IPS DF 6.9 (cell line): ENCODE measurements around the gene ATG4D.
"Not testable (repeated sequence)": the region's sequence is repeated elsewhere in the genome, so short reads cannot be mapped to it uniquely, and the experiment has no call there.

Experiments
- DNase-seq: peaks from one replicate; pipeline ENCODE4 v3.0.0-alpha.2; 2013; ENCODE audit warnings: low read depth, low spot score
- H3K27ac ChIP-seq: one replicate; pipeline ENCODE4 v1.5.1; 2013; ENCODE audit warnings: low read length, control low read depth
- H3K27me3 ChIP-seq: 2 replicates; pipeline ENCODE4 v1.6.1; 2013; ENCODE audit warnings: mild to moderate bottlenecking, low read length; ENCODE audit not compliant: control insufficient read depth, insufficient read depth
- H3K36me3 ChIP-seq: 2 replicates; pipeline ENCODE4 v1.6.1; 2013; ENCODE audit warnings: low read length; ENCODE audit not compliant: control insufficient read depth, insufficient read depth
- H3K4me1 ChIP-seq: 2 replicates; pipeline ENCODE4 v1.6.1; 2013; ENCODE audit warnings: low read length; ENCODE audit not compliant: control insufficient read depth, insufficient read depth
- H3K4me3 ChIP-seq: 2 replicates; pipeline ENCODE4 v1.5.1; 2013; ENCODE audit warnings: mild to moderate bottlenecking, low read length
- H3K9me3 ChIP-seq: 2 replicates; pipeline ENCODE4 v1.6.1; 2013; ENCODE audit warnings: low read length, inconsistent platforms; ENCODE audit not compliant: control insufficient read depth, insufficient read depth
- WGBS: extraction: QIAGEN DNeasy Blood & Tissue Kit; methylation state at CpG from one replicate; pipeline ENCODE4 v1.1.7; 2013; ENCODE audit warnings: mixed read lengths, missing lambda C conversion rate; ENCODE audit not compliant: insufficient read length, insufficient coverage; 5-methylcytosine and 5-hydroxymethylcytosine counted together

The ATG4D gene

GRCh38 chr19:10519421-10519820, 24.3 kb upstream of the ATG4D start:
- no CpG with 5 or more reads among the region's 7 CpGs for WGBS
- no peak for DNase-seq
- H3K36me3 ChIP-seq: no peaks in the 10 kb centered on the region; the same call in 1 of the 2 replicates
- no peak overlapping the region for H3K4me3 ChIP-seq
- H3K4me1 ChIP-seq: no peaks in the 10 kb centered on the region; the same call in 1 of the 2 replicates
- H3K27me3 ChIP-seq: peaks cover 19% of the 10 kb centered on the region
- no peak overlapping the region for H3K27ac ChIP-seq
- no peaks in the 10 kb centered on the region for H3K9me3 ChIP-seq

GRCh38 chr19:10520652-10521318, 22.9 kb upstream of the ATG4D start:
- no peak for DNase-seq
- H3K27me3 ChIP-seq: peaks cover 8% of the 10 kb centered on the region
- H3K27ac ChIP-seq: no peak overlapping the region
- no peak overlapping the region for H3K4me3 ChIP-seq
- no CpG with 5 or more reads among the region's 15 CpGs for WGBS
- no peaks in the 10 kb centered on the region for H3K36me3 ChIP-seq
- no peaks in the 10 kb centered on the region for H3K9me3 ChIP-seq
- no peaks in the 10 kb centered on the region; the same call in 1 of the 2 replicates for H3K4me1 ChIP-seq

- H3K4me3 ChIP-seq: no peak overlapping the region
- H3K36me3 ChIP-seq: no peaks in the 10 kb centered on the region
- H3K9me3 ChIP-seq: no peaks in the 10 kb centered on the region
- H3K4me1 ChIP-seq: no peaks in the 10 kb centered on the region; the same call in 1 of the 2 replicates
- peaks cover 2% of the 10 kb centered on the region; the same call in 1 of the 2 replicates for H3K27me3 ChIP-seq
- no peak overlapping the region for H3K27ac ChIP-seq
- no peak for DNase-seq
- no CpG with 5 or more reads among the region's 13 CpGs for WGBS
These were observed 22.1 kb upstream of the ATG4D start for GRCh38 chr19:10521461-10522171.

- no peaks in the 10 kb centered on the region; the same call in 1 of the 2 replicates for H3K4me1 ChIP-seq
- no peak overlapping the region for H3K4me3 ChIP-seq
- no peak for DNase-seq
- no CpG with 5 or more reads among the region's 3 CpGs for WGBS
- no peaks in the 10 kb centered on the region for H3K9me3 ChIP-seq
- no peaks in the 10 kb centered on the region for H3K36me3 ChIP-seq
- H3K27me3 ChIP-seq: no peaks in the 10 kb centered on the region; the same call in 1 of the 2 replicates
- no peak overlapping the region for H3K27ac ChIP-seq
These were observed 20.5 kb upstream of the ATG4D start for GRCh38 chr19:10523135-10523636.

- Histone ChIP-seq H3K4me1 (no peaks in the 10 kb centered on the region), H3K4me3 (no peak overlapping the region), H3K36me3 (no peaks in the 10 kb centered on the region), H3K27me3 (no peaks in the 10 kb centered on the region), H3K9me3 (no peaks in the 10 kb centered on the region), H3K27ac (no peak overlapping the region)
- no peak for DNase-seq
- WGBS: no CpG with 5 or more reads among the region's 7 CpGs
These were observed 18.1 kb upstream of the ATG4D start for GRCh38 chr19:10525636-10526035.

GRCh38 chr19:10526887-10527286, 16.8 kb upstream of the ATG4D start:
- WGBS: 100% methylated on average over 2 of the region's 8 CpGs
- not testable (repeated sequence) for DNase-seq, H3K36me3 ChIP-seq, H3K27me3 ChIP-seq, H3K27ac ChIP-seq, H3K9me3 ChIP-seq, H3K4me1 ChIP-seq, H3K4me3 ChIP-seq

GRCh38 chr19:10532457-10532856, 11.2 kb upstream of the ATG4D start:
- Histone ChIP-seq H3K9me3 (no peaks in the 10 kb centered on the region), H3K4me1 (no peaks in the 10 kb centered on the region), H3K36me3 (no peaks in the 10 kb centered on the region), H3K4me3 (no peak overlapping the region), H3K27ac (no peak overlapping the region), H3K27me3 (no peaks in the 10 kb centered on the region)
- WGBS: no CpG with 5 or more reads among the region's 1 CpG
- DNase-seq: no peak

- no peaks in the 10 kb centered on the region for H3K4me1 ChIP-seq
- no peaks in the 10 kb centered on the region for H3K36me3 ChIP-seq
- no peak overlapping the region for H3K4me3 ChIP-seq
- no peaks in the 10 kb centered on the region for H3K27me3 ChIP-seq
- no peak for DNase-seq
- H3K27ac ChIP-seq: no peak overlapping the region
- no CpG with 5 or more reads among the region's 10 CpGs for WGBS
- H3K9me3 ChIP-seq: no peaks in the 10 kb centered on the region
These were observed 9.9 kb upstream of the ATG4D start for GRCh38 chr19:10533646-10534386.

GRCh38 chr19:10535613-10536012, 8.1 kb upstream of the ATG4D start:
- H3K36me3 ChIP-seq: no peaks in the 10 kb centered on the region
- DNase-seq: no peak
- H3K4me1 ChIP-seq: no peaks in the 10 kb centered on the region
- H3K27ac ChIP-seq: no peak overlapping the region
- H3K9me3 ChIP-seq: no peaks in the 10 kb centered on the region
- H3K4me3 ChIP-seq: no peak overlapping the region
- WGBS: no CpG with 5 or more reads among the region's 6 CpGs
- H3K27me3 ChIP-seq: no peaks in the 10 kb centered on the region

GRCh38 chr19:10537668-10538067, 6.0 kb upstream of the ATG4D start:
- DNase-seq: no peak
- Histone ChIP-seq H3K27ac (no peak overlapping the region), H3K27me3 (no peaks in the 10 kb centered on the region), H3K4me3 (no peak overlapping the region), H3K4me1 (no peaks in the 10 kb centered on the region), H3K36me3 (no peaks in the 10 kb centered on the region), H3K9me3 (no peaks in the 10 kb centered on the region)
- no CpG with 5 or more reads among the region's 11 CpGs for WGBS
